ENCODE data around the gene TLE4.

The TLE4 gene

DNA sequence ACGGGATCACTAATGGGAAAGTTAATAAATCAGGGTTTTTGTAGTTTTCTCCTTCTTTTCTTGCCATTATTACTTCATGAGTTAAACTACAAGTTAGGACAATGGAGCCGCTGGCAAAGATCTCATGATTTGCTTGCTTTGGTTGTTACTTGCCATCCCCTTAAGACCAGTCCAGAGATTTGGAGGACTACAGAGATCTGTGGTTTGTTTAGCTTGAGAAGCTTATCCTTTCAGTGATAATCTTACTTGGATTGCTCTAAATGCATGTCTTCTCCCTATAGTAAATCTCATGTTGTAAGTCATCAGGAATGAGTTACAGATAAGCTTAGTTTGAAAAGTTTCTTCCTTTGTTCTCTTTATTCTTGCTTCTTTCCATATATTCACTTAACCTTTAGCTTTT lies 70.9 kb downstream of the TLE4 start:
- Histone ChIP-seq H3K27ac (replicated peaks) (no peak overlapping the region), H3K4me3 (replicated peaks; ENCODE audit: insufficient read depth, low read length) (no peak overlapping the region), H3K27me3 (ENCODE audit: insufficient read depth, poor library complexity, severe bottlenecking) (no peaks in the 10 kb centered on the region)
- DNase-seq (ENCODE audit: low read depth in 1 of 2, low spot score in 1 of 2) = no peak
- TF ChIP-seq SPI1 (IDR thresholded peaks at IDR 0.05; ENCODE audit: borderline replicate concordance, low read depth) = no peak
- TF ChIP-seq GABPA (IDR thresholded peaks at IDR 0.05; ENCODE audit: low read depth) = no peak
- TF ChIP-seq CTCF (IDR thresholded peaks at IDR 0.05; ENCODE audit: insufficient read depth, low read length) = no peak
- no peak for TF ChIP-seq POLR2AphosphoS5 (IDR thresholded peaks at IDR 0.05; ENCODE audit: low read depth)
- TF ChIP-seq, protein P1, sequence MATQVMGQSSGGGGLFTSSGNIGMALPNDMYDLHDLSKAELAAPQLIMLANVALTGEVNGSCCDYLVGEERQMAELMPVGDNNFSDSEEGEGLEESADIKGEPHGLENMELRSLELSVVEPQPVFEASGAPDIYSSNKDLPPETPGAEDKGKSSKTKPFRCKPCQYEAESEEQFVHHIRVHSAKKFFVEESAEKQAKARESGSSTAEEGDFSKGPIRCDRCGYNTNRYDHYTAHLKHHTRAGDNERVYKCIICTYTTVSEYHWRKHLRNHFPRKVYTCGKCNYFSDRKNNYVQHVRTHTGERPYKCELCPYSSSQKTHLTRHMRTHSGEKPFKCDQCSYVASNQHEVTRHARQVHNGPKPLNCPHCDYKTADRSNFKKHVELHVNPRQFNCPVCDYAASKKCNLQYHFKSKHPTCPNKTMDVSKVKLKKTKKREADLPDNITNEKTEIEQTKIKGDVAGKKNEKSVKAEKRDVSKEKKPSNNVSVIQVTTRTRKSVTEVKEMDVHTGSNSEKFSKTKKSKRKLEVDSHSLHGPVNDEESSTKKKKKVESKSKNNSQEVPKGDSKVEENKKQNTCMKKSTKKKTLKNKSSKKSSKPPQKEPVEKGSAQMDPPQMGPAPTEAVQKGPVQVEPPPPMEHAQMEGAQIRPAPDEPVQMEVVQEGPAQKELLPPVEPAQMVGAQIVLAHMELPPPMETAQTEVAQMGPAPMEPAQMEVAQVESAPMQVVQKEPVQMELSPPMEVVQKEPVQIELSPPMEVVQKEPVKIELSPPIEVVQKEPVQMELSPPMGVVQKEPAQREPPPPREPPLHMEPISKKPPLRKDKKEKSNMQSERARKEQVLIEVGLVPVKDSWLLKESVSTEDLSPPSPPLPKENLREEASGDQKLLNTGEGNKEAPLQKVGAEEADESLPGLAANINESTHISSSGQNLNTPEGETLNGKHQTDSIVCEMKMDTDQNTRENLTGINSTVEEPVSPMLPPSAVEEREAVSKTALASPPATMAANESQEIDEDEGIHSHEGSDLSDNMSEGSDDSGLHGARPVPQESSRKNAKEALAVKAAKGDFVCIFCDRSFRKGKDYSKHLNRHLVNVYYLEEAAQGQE (IDR thresholded peaks at IDR 0.05; ENCODE audit: insufficient replicate concordance, low read depth) = no peak

DNA sequence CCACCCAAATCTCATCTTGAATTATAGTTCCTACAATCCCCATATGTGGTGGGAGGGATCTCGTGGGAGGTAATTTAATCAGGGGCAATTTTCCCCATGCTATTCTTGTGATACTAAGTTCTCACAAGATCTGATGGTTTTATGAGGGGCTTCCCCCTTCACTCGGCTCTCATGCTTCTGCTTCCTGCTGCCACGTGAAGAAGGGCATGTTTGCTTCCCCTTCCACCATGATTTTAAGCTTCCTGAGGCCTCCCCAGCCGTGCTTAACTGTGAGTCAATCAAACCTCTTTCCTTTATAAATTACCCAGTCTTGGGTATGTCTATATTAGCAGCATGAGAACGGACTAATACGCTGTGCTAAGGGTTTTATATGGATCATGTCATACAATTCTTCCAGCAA lies 72.3 kb downstream of the TLE4 start:
- no peak for DNase-seq (ENCODE audit: low read depth in 1 of 2, low spot score in 1 of 2)
- TF ChIP-seq CTCF (IDR thresholded peaks at IDR 0.05; ENCODE audit: insufficient read depth, low read length) = no peak
- TF ChIP-seq, protein P1 (IDR thresholded peaks at IDR 0.05; ENCODE audit: insufficient replicate concordance, low read depth) = no peak
- TF ChIP-seq SPI1 (IDR thresholded peaks at IDR 0.05; ENCODE audit: borderline replicate concordance, low read depth) = no peak
- no peak for TF ChIP-seq GABPA (IDR thresholded peaks at IDR 0.05; ENCODE audit: low read depth)
- no peak for TF ChIP-seq POLR2AphosphoS5 (IDR thresholded peaks at IDR 0.05; ENCODE audit: low read depth)
- Histone ChIP-seq H3K27me3 (ENCODE audit: insufficient read depth, poor library complexity, severe bottlenecking) (no peaks in the 10 kb centered on the region), H3K27ac (replicated peaks) (no peak overlapping the region), H3K4me3 (replicated peaks; ENCODE audit: insufficient read depth, low read length) (no peak overlapping the region)

GRCh38 chr9:79644601-79645000 lies 72.8 kb downstream of the TLE4 start:
- TF ChIP-seq POLR2AphosphoS5 (IDR thresholded peaks at IDR 0.05; ENCODE audit: low read depth) (no peak), SPI1 (IDR thresholded peaks at IDR 0.05; ENCODE audit: borderline replicate concordance, low read depth) (no peak), CTCF (IDR thresholded peaks at IDR 0.05; ENCODE audit: insufficient read depth, low read length) (no peak), GABPA (IDR thresholded peaks at IDR 0.05; ENCODE audit: low read depth) (no peak)
- TF ChIP-seq, protein P1 (IDR thresholded peaks at IDR 0.05; ENCODE audit: insufficient replicate concordance, low read depth) = no peak
- Histone ChIP-seq H3K4me3 (replicated peaks; ENCODE audit: insufficient read depth, low read length) (no peak overlapping the region), H3K27ac (replicated peaks) (no peak overlapping the region), H3K27me3 (ENCODE audit: insufficient read depth, poor library complexity, severe bottlenecking) (no peaks in the 10 kb centered on the region)
- no peak for DNase-seq (ENCODE audit: low read depth in 1 of 2, low spot score in 1 of 2)

Data from HL-60 (cell line).